WI38 (cell line): Measurements from ENCODE around the gene SCOC.

Experiments used
- H3K4me3 ChIP-seq: 2 replicates; pipeline ENCODE4 v1.5.1; 2011; ENCODE audit warnings: low read depth, mild to moderate bottlenecking, control low read depth, low read length
- TF ChIP-seq, protein P1 (sequence below): IDR thresholded peaks from 2 replicates; pipeline ENCODE4 v1.5.1; 2012; ENCODE audit warnings: low read depth, mild to moderate bottlenecking, control low read depth, low read length

The SCOC gene

GRCh38 chr4:140335076-140335475 lies 38.4 kb upstream of the SCOC start:
- TF ChIP-seq, protein P1, sequence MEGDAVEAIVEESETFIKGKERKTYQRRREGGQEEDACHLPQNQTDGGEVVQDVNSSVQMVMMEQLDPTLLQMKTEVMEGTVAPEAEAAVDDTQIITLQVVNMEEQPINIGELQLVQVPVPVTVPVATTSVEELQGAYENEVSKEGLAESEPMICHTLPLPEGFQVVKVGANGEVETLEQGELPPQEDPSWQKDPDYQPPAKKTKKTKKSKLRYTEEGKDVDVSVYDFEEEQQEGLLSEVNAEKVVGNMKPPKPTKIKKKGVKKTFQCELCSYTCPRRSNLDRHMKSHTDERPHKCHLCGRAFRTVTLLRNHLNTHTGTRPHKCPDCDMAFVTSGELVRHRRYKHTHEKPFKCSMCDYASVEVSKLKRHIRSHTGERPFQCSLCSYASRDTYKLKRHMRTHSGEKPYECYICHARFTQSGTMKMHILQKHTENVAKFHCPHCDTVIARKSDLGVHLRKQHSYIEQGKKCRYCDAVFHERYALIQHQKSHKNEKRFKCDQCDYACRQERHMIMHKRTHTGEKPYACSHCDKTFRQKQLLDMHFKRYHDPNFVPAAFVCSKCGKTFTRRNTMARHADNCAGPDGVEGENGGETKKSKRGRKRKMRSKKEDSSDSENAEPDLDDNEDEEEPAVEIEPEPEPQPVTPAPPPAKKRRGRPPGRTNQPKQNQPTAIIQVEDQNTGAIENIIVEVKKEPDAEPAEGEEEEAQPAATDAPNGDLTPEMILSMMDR, result no peak

DNA sequence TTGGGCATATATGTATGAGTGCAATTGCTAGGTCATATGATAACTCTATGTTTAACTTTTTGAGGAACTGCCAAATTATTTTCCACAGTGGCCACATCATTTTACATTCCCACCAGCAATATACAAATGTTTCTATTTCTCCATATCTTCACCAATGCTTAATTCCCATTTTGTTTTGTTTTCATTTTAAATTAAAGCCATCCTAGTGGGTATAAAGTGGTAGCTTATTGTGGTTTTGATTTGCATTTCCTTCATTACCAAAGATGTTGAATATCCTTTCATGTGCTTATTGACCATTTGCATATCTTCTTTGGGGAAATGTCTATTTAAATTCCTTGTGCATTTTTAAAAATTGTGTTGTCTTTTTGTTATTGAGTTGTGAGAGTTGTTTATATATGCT lies 36.7 kb upstream of the SCOC start:
- TF ChIP-seq, protein P1, result no peak
- no peak overlapping the region for H3K4me3 ChIP-seq

More at GRCh38 chr4:140335076-140335475, 38.4 kb upstream of the SCOC start:
- H3K4me3 ChIP-seq, result no peak overlapping the region

DNA sequence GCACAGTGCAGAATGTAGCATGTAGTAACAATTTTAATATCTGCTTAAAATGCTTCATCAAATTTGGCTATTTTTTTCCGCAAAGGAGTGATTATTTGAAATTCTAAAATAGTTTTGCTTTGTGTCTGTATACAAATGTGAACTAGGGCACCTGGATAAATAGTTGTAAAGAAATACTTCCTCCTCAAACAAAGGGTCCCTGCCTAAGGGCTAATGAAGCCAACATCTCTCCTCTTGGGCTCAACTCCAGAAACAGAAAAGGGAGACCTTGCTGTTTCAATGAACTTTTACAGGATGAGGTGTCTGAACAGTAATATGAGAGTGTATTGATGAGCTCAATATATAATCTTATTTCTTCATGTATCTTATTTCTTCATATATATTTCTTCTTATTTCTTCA lies 30.8 kb upstream of the SCOC start:
- TF ChIP-seq, protein P1, result no peak
- no peak overlapping the region for H3K4me3 ChIP-seq

DNA sequence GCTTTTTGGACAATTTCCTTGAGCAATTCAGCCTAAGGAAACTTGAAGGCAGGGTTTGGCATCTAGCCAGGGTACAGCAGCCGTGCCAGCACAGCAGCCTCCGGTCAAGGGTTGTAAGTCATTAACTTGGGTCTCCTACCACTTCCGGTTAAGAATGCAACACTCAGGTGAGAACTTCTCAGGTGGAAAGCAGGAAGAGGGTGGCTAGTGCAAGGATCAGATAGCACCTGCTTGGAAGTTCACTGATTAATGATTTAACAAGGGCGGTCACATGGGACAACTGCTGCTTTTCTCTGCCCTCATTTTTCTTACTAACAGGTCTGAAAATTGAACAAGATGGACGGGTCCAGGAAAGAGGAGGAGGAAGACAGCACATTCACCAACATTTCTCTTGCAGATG lies 30.1 kb upstream of the SCOC start:
- H3K4me3 ChIP-seq, result no peak overlapping the region
- TF ChIP-seq, protein P1, result no peak

- no peak overlapping the region for H3K4me3 ChIP-seq
- TF ChIP-seq, protein P1, result no peak
Measured at GRCh38 chr4:140344101-140344500, 29.3 kb upstream of the SCOC start.

GRCh38 chr4:140344621-140345020 lies 28.8 kb upstream of the SCOC start:
- H3K4me3 ChIP-seq, result no peak overlapping the region
- TF ChIP-seq, protein P1, result no peak

GRCh38 chr4:140346136-140346535 lies 27.3 kb upstream of the SCOC start:
- no peak overlapping the region for H3K4me3 ChIP-seq
- TF ChIP-seq, protein P1, result no peak
